Measurements from ENCODE around the gene MYH6.

The MYH6 gene

GRCh38 chr14:23362200-23362599 lies 45.9 kb downstream of the MYH6 start:
- no peak overlapping the region for H3K27ac ChIP-seq
- no peak for DNase-seq (ENCODE audit: low read depth, low spot score)

- DNase-seq (ENCODE audit: low read depth, low spot score): no peak
Observed at GRCh38 chr14:23361763-23362162, 46.3 kb downstream of the MYH6 start.

GRCh38 chr14:23361320-23361719 lies 46.8 kb downstream of the MYH6 start:
- no peak for DNase-seq (ENCODE audit: low read depth, low spot score)

More at GRCh38 chr14:23361763-23362162, 46.3 kb downstream of the MYH6 start:
- no peak overlapping the region for H3K27ac ChIP-seq

GRCh38 chr14:23360496-23360895 lies 47.6 kb downstream of the MYH6 start:
- H3K27ac ChIP-seq: no peak overlapping the region
- DNase-seq (ENCODE audit: low read depth, low spot score): no peak

More at GRCh38 chr14:23361320-23361719, 46.8 kb downstream of the MYH6 start:
- H3K27ac ChIP-seq: no peak overlapping the region

GRCh38 chr14:23359722-23360447 lies 48.2 kb downstream of the MYH6 start:
- no peak overlapping the region for H3K27ac ChIP-seq
- DNase-seq (ENCODE audit: low read depth, low spot score): no peak

- no peak overlapping the region for H3K27ac ChIP-seq
- no peak for DNase-seq (ENCODE audit: low read depth, low spot score)
Observed at GRCh38 chr14:23359167-23359626, 48.9 kb downstream of the MYH6 start.

- no peak for DNase-seq (ENCODE audit: low read depth, low spot score)
Observed at GRCh38 chr14:23358553-23359166, 49.4 kb downstream of the MYH6 start.

GRCh38 chr14:23358042-23358441 lies 50.0 kb downstream of the MYH6 start:
- no peak overlapping the region for H3K27ac ChIP-seq
- no peak for DNase-seq (ENCODE audit: low read depth, low spot score)

More at GRCh38 chr14:23358553-23359166, 49.4 kb downstream of the MYH6 start:
- no peak overlapping the region for H3K27ac ChIP-seq

GRCh38 chr14:23357261-23357660 lies 50.8 kb downstream of the MYH6 start:
- DNase-seq (ENCODE audit: low read depth, low spot score): no peak
- no peak overlapping the region for H3K27ac ChIP-seq

GRCh38 chr14:23356662-23357061 lies 51.4 kb downstream of the MYH6 start:
- DNase-seq (ENCODE audit: low read depth, low spot score): no peak
- no peak overlapping the region for H3K27ac ChIP-seq

GRCh38 chr14:23355871-23356435 lies 52.1 kb downstream of the MYH6 start:
- DNase-seq (ENCODE audit: low read depth, low spot score): no peak
- H3K27ac ChIP-seq: no peak overlapping the region

- DNase-seq (ENCODE audit: low read depth, low spot score): no peak
- H3K27ac ChIP-seq: no peak overlapping the region
Observed at GRCh38 chr14:23354990-23355389, 53.1 kb downstream of the MYH6 start.

- no peak overlapping the region for H3K27ac ChIP-seq
- no peak for DNase-seq (ENCODE audit: low read depth, low spot score)
Observed at GRCh38 chr14:23353433-23353780, 54.7 kb downstream of the MYH6 start.

- DNase-seq (ENCODE audit: low read depth, low spot score): peak; percentile 31
- H3K27ac ChIP-seq: no peak within 1 kb of the TSS
Observed at GRCh38 chr14:23352506-23353432, 55.3 kb downstream of the MYH6 start, which contains the start of gene SLC22A17. Gene SLC22A17 (minus strand): TSS chr14:23352887.

- no peak overlapping the region for H3K27ac ChIP-seq
- DNase-seq (ENCODE audit: low read depth, low spot score): no peak
Observed at GRCh38 chr14:23351681-23352505, 56.2 kb downstream of the MYH6 start.

GRCh38 chr14:23349156-23349845 lies 58.8 kb downstream of the MYH6 start:
- DNase-seq (ENCODE audit: low read depth, low spot score): no peak
- no peak overlapping the region for H3K27ac ChIP-seq

- no peak for DNase-seq (ENCODE audit: low read depth, low spot score)
- H3K27ac ChIP-seq: no peak overlapping the region
Observed at GRCh38 chr14:23348297-23348655, 59.8 kb downstream of the MYH6 start.

GRCh38 chr14:23347406-23348296 lies 60.4 kb downstream of the MYH6 start:
- DNase-seq (ENCODE audit: low read depth, low spot score): no peak

More at GRCh38 chr14:23347406-23348296, 60.4 kb downstream of the MYH6 start:
- no peak overlapping the region for H3K27ac ChIP-seq

Measured in epithelial cell of prostate (primary cell).